ENCODE measurements around the gene NRXN3.
A peak's percentile ranks its signal among the peaks of the same experiment; 100 is the strongest.

NRXN3 gene

GRCh38 chr14:78327426-78328221 is 157.5 kb downstream of the NRXN3 start:
- no peak for DNase-seq

- DNase-seq, result no peak
Observed at GRCh38 chr14:78329371-78329770, 159.2 kb downstream of the NRXN3 start.

- no peak for DNase-seq
Observed at GRCh38 chr14:78335531-78335930, 165.4 kb downstream of the NRXN3 start.

- no peak for DNase-seq
Observed at GRCh38 chr14:78340250-78340649, 170.1 kb downstream of the NRXN3 start.

GRCh38 chr14:78341827-78342389 is 171.7 kb downstream of the NRXN3 start:
- DNase-seq, result no peak

GRCh38 chr14:78342879-78343278 is 172.7 kb downstream of the NRXN3 start:
- DNase-seq, result no peak

- DNase-seq, result no peak
Observed at GRCh38 chr14:78344290-78344689, 174.1 kb downstream of the NRXN3 start.

GRCh38 chr14:78345131-78345744 is 175.1 kb downstream of the NRXN3 start:
- DNase-seq, result no peak

GRCh38 chr14:78346747-78347146 is 176.6 kb downstream of the NRXN3 start:
- DNase-seq, result no peak

- DNase-seq, result no peak
Observed at GRCh38 chr14:78355109-78355508, 184.9 kb downstream of the NRXN3 start.

GRCh38 chr14:78356391-78356790 is 186.2 kb downstream of the NRXN3 start:
- no peak for DNase-seq

GRCh38 chr14:78358591-78358990 is 188.4 kb downstream of the NRXN3 start:
- DNase-seq, result no peak

GRCh38 chr14:78359581-78359980 is 189.4 kb downstream of the NRXN3 start:
- DNase-seq, result no peak

GRCh38 chr14:78363008-78363407 is 192.8 kb downstream of the NRXN3 start:
- no peak for DNase-seq

GRCh38 chr14:78367355-78367754 is 197.2 kb downstream of the NRXN3 start:
- DNase-seq, result no peak

GRCh38 chr14:78383060-78383459 is 212.9 kb downstream of the NRXN3 start:
- no peak for DNase-seq

GRCh38 chr14:78398216-78398615 is 228.0 kb downstream of the NRXN3 start:
- no peak for DNase-seq

- DNase-seq, result peak in 1 of 2 experiments; percentile 1
Observed at GRCh38 chr14:78399316-78399889, 229.2 kb downstream of the NRXN3 start.

- DNase-seq, result no peak
Observed at GRCh38 chr14:78401866-78402265, 231.7 kb downstream of the NRXN3 start.

- DNase-seq, result no peak
Observed at GRCh38 chr14:78403278-78403815, 233.2 kb downstream of the NRXN3 start.

GRCh38 chr14:78405079-78405856 is 235.1 kb downstream of the NRXN3 start:
- no peak for DNase-seq

GRCh38 chr14:78412475-78412874 is 242.3 kb downstream of the NRXN3 start:
- DNase-seq, result no peak

- no peak for DNase-seq
Observed at GRCh38 chr14:78414172-78414571, 244.0 kb downstream of the NRXN3 start.
